HG02970 (cell line): Measurements from ENCODE around the gene BACH2.
"Not testable (repeated sequence)": the region's sequence is repeated elsewhere in the genome, so short reads cannot be mapped to it uniquely, and the experiment has no call there.

Source experiments
- ATAC-seq: cut with Tn5 transposase; IDR thresholded peaks from one replicate; pipeline ENCODE4 v1.9.1; 2021; ENCODE audit warnings: mild to moderate bottlenecking, moderate library complexity, moderate number of reproducible peaks; ENCODE audit not compliant: unreplicated experiment, low FRiP score

The BACH2 gene

GRCh38 chr6:90079560-90080490, 216.8 kb downstream of the BACH2 start:
- no peak for ATAC-seq

GRCh38 chr6:90078513-90079289, 217.9 kb downstream of the BACH2 start:
- ATAC-seq, result no peak

- ATAC-seq, result no peak
Measured at GRCh38 chr6:90076511-90077415, 219.9 kb downstream of the BACH2 start.

- no peak for ATAC-seq
Measured at GRCh38 chr6:90074161-90074850, 222.3 kb downstream of the BACH2 start.

GRCh38 chr6:90072935-90073464, 223.6 kb downstream of the BACH2 start:
- no peak for ATAC-seq

GRCh38 chr6:90072501-90072900, 224.1 kb downstream of the BACH2 start:
- no peak for ATAC-seq

GRCh38 chr6:90068703-90069523, 227.7 kb downstream of the BACH2 start:
- no peak for ATAC-seq

- ATAC-seq, result no peak
Measured at GRCh38 chr6:90068264-90068663, 228.4 kb downstream of the BACH2 start.

- no peak for ATAC-seq
Measured at GRCh38 chr6:90066697-90067096, 229.9 kb downstream of the BACH2 start.

GRCh38 chr6:90065173-90065572, 231.5 kb downstream of the BACH2 start:
- ATAC-seq, result no peak

GRCh38 chr6:90062667-90063066, 234.0 kb downstream of the BACH2 start:
- no peak for ATAC-seq

GRCh38 chr6:90062051-90062450, 234.6 kb downstream of the BACH2 start:
- ATAC-seq, result no peak

- not testable (repeated sequence) for ATAC-seq
Measured at GRCh38 chr6:90059178-90059577, 237.5 kb downstream of the BACH2 start.

- ATAC-seq, result not testable (repeated sequence)
Measured at GRCh38 chr6:90055924-90056323, 240.7 kb downstream of the BACH2 start.

GRCh38 chr6:90054193-90054592, 242.4 kb downstream of the BACH2 start:
- not testable (repeated sequence) for ATAC-seq

GRCh38 chr6:90053614-90054013, 243.0 kb downstream of the BACH2 start:
- ATAC-seq, result no peak

- ATAC-seq, result no peak
Measured at GRCh38 chr6:90049295-90049694, 247.3 kb downstream of the BACH2 start.

- ATAC-seq, result no peak
Measured at GRCh38 chr6:90048206-90048967, 248.3 kb downstream of the BACH2 start.
